GM21528 (cell line): ENCODE results near the gene APOBEC3A.
"Not testable (repeated sequence)": the region's sequence is repeated elsewhere in the genome, so short reads cannot be mapped to it uniquely, and the experiment has no call there.

Source experiments
- ATAC-seq: cut with Tn5 transposase; IDR thresholded peaks from one replicate; pipeline ENCODE4 v1.9.1; 2021; ENCODE audit warnings: mild to moderate bottlenecking, moderate library complexity; ENCODE audit not compliant: unreplicated experiment, low FRiP score

The APOBEC3A gene

GRCh38 chr22:38957808-38958650 lies 620 bp downstream of the APOBEC3A start:
- ATAC-seq, result no peak

- ATAC-seq, result not testable (repeated sequence)
Observed at GRCh38 chr22:38958651-38958943, 1.2 kb downstream of the APOBEC3A start.

GRCh38 chr22:38959590-38959989 lies 2.2 kb downstream of the APOBEC3A start:
- no peak for ATAC-seq

GRCh38 chr22:38960673-38961072 lies 3.3 kb downstream of the APOBEC3A start:
- not testable (repeated sequence) for ATAC-seq

- not testable (repeated sequence) for ATAC-seq
Observed at GRCh38 chr22:38963291-38963738, 5.9 kb downstream of the APOBEC3A start.

GRCh38 chr22:38963872-38964271 lies 6.5 kb downstream of the APOBEC3A start:
- ATAC-seq, result no peak

GRCh38 chr22:38964306-38964705 lies 6.9 kb downstream of the APOBEC3A start:
- ATAC-seq, result no peak

GRCh38 chr22:38964989-38965388 lies 7.6 kb downstream of the APOBEC3A start:
- ATAC-seq, result no peak

- ATAC-seq, result no peak
Observed at GRCh38 chr22:38965614-38966379, 8.4 kb downstream of the APOBEC3A start.

- no peak for ATAC-seq
Observed at GRCh38 chr22:38966380-38966702, 8.9 kb downstream of the APOBEC3A start.

GRCh38 chr22:38966942-38967341 lies 9.5 kb downstream of the APOBEC3A start:
- ATAC-seq, result no peak

- ATAC-seq, result no peak
Observed at GRCh38 chr22:38967451-38968450, 10.3 kb downstream of the APOBEC3A start.

GRCh38 chr22:38968801-38969200 lies 11.4 kb downstream of the APOBEC3A start:
- no peak for ATAC-seq

GRCh38 chr22:38970551-38970950 lies 13.1 kb downstream of the APOBEC3A start:
- ATAC-seq, result no peak

GRCh38 chr22:38971202-38971601 lies 13.8 kb downstream of the APOBEC3A start:
- ATAC-seq, result no peak

GRCh38 chr22:38971791-38972190 lies 14.4 kb downstream of the APOBEC3A start:
- no peak for ATAC-seq

GRCh38 chr22:38972558-38972957 lies 15.1 kb downstream of the APOBEC3A start:
- no peak for ATAC-seq

GRCh38 chr22:38973289-38974169 lies 16.1 kb downstream of the APOBEC3A start:
- no peak for ATAC-seq

- no peak for ATAC-seq
Observed at GRCh38 chr22:38974170-38974825, 16.9 kb downstream of the APOBEC3A start.
